Measurements from ENCODE around the gene SNAI1. TPM values are rescaled to one million over a fixed set of nuclear protein-coding genes. Genes with fewer than 3 reads are reported as not detected.

SNAI1 gene
- total RNA-seq, 3 donors from 2014 or later (not counting 1 experiment from before 2014, with no cell fraction given): 1.5 to 2.4 (median 2.1) TPM

DNA sequence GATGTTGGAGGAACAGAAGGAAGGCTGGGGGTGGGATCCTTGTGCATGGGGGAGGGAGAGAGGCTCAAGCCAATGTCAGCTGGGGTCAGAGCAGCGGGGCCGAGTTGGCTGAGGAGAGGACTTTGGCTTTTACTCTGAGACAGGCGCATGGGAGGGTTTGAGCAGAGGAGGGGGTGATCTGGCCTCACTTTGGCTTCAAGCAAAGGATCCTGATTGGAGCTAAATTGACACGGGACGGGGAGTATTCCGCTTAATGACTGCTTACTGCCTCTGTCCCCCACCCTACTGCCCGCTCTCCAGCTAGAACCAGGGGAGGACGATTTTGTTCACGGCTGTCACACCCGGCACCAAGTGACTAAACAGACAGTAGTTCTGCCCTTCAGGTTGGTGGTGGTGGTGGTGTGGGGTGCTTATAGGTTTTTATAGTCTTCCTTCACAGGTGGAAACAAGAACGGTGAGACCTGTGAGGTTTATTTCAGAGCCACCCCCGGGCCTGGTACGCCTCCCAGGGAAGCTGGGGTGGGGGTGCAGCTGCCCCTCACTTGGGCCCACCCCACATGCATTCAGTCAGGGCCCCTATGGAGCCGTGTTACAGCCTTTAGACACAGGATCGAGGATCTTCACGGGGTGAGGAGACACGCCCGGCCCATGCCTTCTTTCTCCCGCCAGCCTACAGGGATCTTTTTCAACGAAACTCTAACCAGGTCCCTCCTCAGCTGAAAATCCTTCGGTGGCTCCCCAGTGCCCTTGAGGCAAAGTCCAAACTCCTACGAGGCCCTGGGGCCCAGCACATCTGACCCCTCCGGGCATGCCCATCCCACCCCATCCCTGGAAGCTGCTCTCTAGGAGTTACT lies 1.3 kb upstream of the SNAI1 start:
- Histone ChIP-seq H3K27me3 (ENCODE audit: control insufficient read depth, insufficient read depth, low read length) (peaks cover 4% of the 10 kb centered on the region), H3K36me3 (ENCODE audit: control insufficient read depth, insufficient read depth, low read length) (no peaks in the 10 kb centered on the region), H3K4me1 (ENCODE audit: control insufficient read depth, insufficient read depth, low read length) (peaks cover 30% of the 10 kb centered on the region), H3K4me3 (ENCODE audit: low read length) (no peak overlapping the region), H3K27ac (ENCODE audit: low read length) (no peak overlapping the region), H3K9me3 (ENCODE audit: control insufficient read depth, insufficient read depth, low read length) (no peaks in the 10 kb centered on the region)
- Mint-ChIP-seq H3K27ac (peak overlapping the region in 1 of 2 donors; percentile 80), H3K36me3 (no peaks in the 10 kb centered on the region), H3K4me3 (peak overlapping the region; percentile 67), H3K9me3 (no peaks in the 10 kb centered on the region), H3K27me3 (ENCODE audit: low read depth in 2 of 2) (peaks cover 0 to 5% of the 10 kb centered on the region in 2 donors), H3K4me1 (peaks cover 5 to 37% of the 10 kb centered on the region in 2 donors)
- intact Hi-C loops (cut with micrococcal nuclease): no loop called here
- TF ChIP-seq CTCF (IDR thresholded peaks at IDR 0.05): no peak
- DNase-seq: no peak
- no peak for ATAC-seq
- 90% methylated on average over 23 of the region's 23 CpGs for WGBS (ENCODE audit: insufficient coverage)

DNA sequence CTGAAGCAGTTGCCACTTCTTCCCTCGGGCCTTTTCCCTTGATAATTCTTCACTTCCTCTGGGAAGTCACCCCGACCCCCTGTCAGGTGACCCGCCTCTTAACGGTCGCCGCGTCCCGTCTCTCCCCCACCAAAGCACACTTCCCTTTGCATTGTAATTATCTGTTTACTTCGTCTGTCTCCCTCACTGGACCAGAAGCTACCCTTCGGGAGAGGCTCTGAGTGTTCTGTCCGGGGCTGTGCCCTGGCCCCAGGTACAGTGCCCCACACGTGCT lies 771 bp upstream of the SNAI1 start:
- peaks cover 0 to 6% of the 10 kb centered on the region in 2 donors for H3K27me3 Mint-ChIP-seq (ENCODE audit: low read depth in 2 of 2)
- WGBS (ENCODE audit: insufficient coverage): 11% methylated on average over 12 of the region's 12 CpGs
- peak overlapping the region; percentile 12 to 80 for H3K27ac Mint-ChIP-seq
- H3K36me3 ChIP-seq (ENCODE audit: control insufficient read depth, insufficient read depth, low read length): no peaks in the 10 kb centered on the region
- H3K9me3 ChIP-seq (ENCODE audit: control insufficient read depth, insufficient read depth, low read length): no peaks in the 10 kb centered on the region
- peak overlapping the region; percentile 67 for H3K4me3 Mint-ChIP-seq
- peak overlapping the region; percentile 12 for H3K4me3 ChIP-seq (ENCODE audit: low read length)
- no peak for ATAC-seq
- H3K36me3 Mint-ChIP-seq: no peaks in the 10 kb centered on the region
- H3K27ac ChIP-seq (ENCODE audit: low read length): no peak overlapping the region
- peaks cover 30% of the 10 kb centered on the region for H3K4me1 ChIP-seq (ENCODE audit: control insufficient read depth, insufficient read depth, low read length)
- peaks cover 5 to 37% of the 10 kb centered on the region in 2 donors for H3K4me1 Mint-ChIP-seq
- peaks cover 4% of the 10 kb centered on the region for H3K27me3 ChIP-seq (ENCODE audit: control insufficient read depth, insufficient read depth, low read length)
- no peaks in the 10 kb centered on the region for H3K9me3 Mint-ChIP-seq
- TF ChIP-seq CTCF (IDR thresholded peaks at IDR 0.05): no peak
- no peak for DNase-seq
- intact Hi-C loops (cut with micrococcal nuclease): no loop called here

DNA sequence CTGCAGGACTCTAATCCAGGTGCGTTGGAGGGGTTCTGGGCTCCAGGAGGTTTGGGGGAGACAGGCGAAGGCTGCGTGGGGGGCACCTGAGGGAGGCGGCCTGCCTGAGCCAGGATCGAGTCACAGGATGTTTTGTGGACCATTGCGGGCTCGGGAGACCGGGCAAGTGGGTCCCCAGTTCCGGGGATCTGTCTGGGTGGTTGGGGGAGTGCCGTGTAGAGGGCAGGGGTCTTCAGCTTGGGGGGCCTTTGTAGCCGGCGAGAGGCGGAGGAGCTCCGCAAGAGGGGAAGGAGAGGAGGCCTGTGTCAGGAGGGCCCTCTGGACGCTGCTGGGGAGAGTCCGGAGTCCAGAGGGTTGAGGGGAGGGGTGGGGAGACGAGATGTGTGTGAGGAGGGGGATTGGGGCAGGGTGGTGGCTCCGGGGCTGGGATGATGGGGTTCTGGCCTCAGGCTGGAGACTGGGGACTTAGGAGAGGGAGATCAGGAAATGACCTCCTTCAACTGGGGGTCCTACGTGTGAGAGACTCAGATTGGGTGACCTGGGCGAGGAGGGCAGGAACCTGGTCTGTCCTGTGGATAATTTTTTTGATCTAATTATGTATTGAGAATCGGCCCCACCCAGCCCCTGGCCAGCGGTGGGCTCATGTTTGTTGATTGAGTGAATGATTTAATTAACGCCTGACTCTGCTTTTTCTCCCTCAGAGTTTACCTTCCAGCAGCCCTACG lies 505 bp downstream of the SNAI1 start:
- Mint-ChIP-seq H3K36me3 (no peaks in the 10 kb centered on the region), H3K4me1 (peaks cover 5 to 37% of the 10 kb centered on the region in 2 donors), H3K27me3 (ENCODE audit: low read depth in 2 of 2) (peaks cover 0 to 8% of the 10 kb centered on the region in 2 donors), H3K9me3 (no peaks in the 10 kb centered on the region), H3K4me3 (peak overlapping the region; percentile 64), H3K27ac (peak overlapping the region in 1 of 2 donors; percentile 78)
- Histone ChIP-seq H3K27ac (ENCODE audit: low read length) (no peak overlapping the region), H3K4me1 (ENCODE audit: control insufficient read depth, insufficient read depth, low read length) (peaks cover 30% of the 10 kb centered on the region), H3K4me3 (ENCODE audit: low read length) (peak overlapping the region; percentile 30), H3K27me3 (ENCODE audit: control insufficient read depth, insufficient read depth, low read length) (peaks cover 4% of the 10 kb centered on the region), H3K9me3 (ENCODE audit: control insufficient read depth, insufficient read depth, low read length) (no peaks in the 10 kb centered on the region), H3K36me3 (ENCODE audit: control insufficient read depth, insufficient read depth, low read length) (no peaks in the 10 kb centered on the region)
- peak in 1 of 2 donors; percentile 12 for DNase-seq
- intact Hi-C loops (cut with micrococcal nuclease): no loop called here
- WGBS (ENCODE audit: insufficient coverage): 32% methylated on average over 23 of the region's 24 CpGs
- ATAC-seq: no peak
- TF ChIP-seq CTCF (IDR thresholded peaks at IDR 0.05): no peak

Data from natural killer cell (primary cell).